Measurements from ENCODE around the gene CCDC68.

GRCh38 chr18:54995421-54996143, 36.3 kb upstream of the CCDC68 start:
- TF ChIP-seq CTCF (conservative IDR thresholded peaks at IDR 0.05; ENCODE audit: low read length), result no peak
- TF ChIP-seq EZH2phosphoT487 (IDR thresholded peaks at IDR 0.05; ENCODE audit: borderline replicate concordance), result no peak

All from Loucy (cell line).